Measurements from ENCODE around the gene TGM1. TPM values are rescaled to one million over a fixed set of nuclear protein-coding genes. Genes with fewer than 3 reads are reported as not detected.
"Not testable (repeated sequence)": the region's sequence is repeated elsewhere in the genome, so short reads cannot be mapped to it uniquely, and the experiment has no call there.

The TGM1 gene
- total RNA-seq, 1 experiment from 2014 or later: 1.3 TPM

DNA sequence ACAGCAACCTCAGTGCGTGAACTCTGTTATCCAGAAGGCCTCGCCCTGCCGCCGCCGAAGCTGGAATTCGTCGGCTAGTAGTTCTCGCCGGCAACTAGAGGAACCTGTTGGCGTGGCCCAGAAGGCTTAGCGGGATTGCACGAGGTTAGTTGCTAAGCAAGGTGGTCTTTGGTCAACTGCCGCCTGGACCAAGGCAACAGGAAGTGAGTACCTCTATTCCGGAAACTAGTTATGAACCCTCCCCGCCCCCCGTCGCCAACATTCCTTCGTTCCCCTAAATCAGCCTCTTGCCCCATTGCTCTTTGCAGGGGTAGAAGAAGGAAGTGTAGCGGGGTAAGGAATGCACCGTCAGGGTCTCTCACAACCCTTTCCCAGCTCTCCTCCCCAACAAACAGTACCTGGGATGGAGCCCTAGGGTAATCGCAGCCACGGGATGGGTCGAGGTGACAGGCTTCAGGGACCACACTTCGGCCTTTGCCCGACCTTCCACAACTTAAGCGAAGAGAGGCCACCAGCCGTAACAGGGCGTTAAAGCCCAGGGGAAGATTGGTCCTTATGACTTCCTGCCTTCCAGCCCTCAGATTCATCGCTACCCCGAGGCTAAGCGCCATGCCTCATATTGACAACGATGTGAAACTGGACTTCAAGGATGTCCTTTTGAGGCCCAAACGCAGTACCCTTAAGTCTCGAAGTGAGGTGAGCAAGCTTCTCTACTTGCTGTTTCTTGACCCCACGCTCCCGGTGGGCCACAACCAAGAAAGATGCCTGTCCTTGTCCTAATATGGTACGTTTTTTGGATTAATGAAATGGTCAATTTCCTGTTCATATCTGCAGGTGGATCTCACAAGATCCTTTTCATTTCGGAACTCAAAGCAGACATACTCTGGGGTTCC is 30.1 kb downstream of the TGM1 start, which contains the start of gene GMPR2:
TSS of gene GMPR2 (plus strand) at position 285 of the 893 bp plus-strand sequence. CDS start at position 610, 325 bp downstream.
- Histone ChIP-seq H3K27ac (ENCODE audit: low read length) (peak within 1 kb of the TSS; percentile 73), H3K4me1 (ENCODE audit: low read length) (peaks cover 33% of the 10 kb centered on the region), H4K20me1 (ENCODE audit: insufficient read depth, low read depth, low read length) (peaks cover 3% of the 10 kb centered on the region; the same call in 1 of the 2 replicates), H3K79me2 (ENCODE audit: low read length) (peaks cover 74% of the 10 kb centered on the region), H3K9ac (ENCODE audit: low read length) (peak within 1 kb of the TSS; percentile 82), H3K9me2 (replicated peaks; ENCODE audit: insufficient read depth, low read length) (no peaks in the 10 kb centered on the region), H2AFZ (ENCODE audit: low read length) (peak within 1 kb of the TSS; percentile 84), H3K4me2 (ENCODE audit: low read depth, low read length, poor library complexity, severe bottlenecking) (peak within 1 kb of the TSS; percentile 81), H3K27me3 (ENCODE audit: low read length) (no peaks in the 10 kb centered on the region), H3K36me3 (ENCODE audit: insufficient read depth, low read length) (peaks cover 34% of the 10 kb centered on the region; the same call in 1 of the 2 replicates), H3K9me3 (ENCODE audit: low read length) (no peaks in the 10 kb centered on the region), H3K4me3 (ENCODE audit: low read length) (peak within 1 kb of the TSS; percentile 87)
- peak; percentile 76 for DNase-seq

DNA sequence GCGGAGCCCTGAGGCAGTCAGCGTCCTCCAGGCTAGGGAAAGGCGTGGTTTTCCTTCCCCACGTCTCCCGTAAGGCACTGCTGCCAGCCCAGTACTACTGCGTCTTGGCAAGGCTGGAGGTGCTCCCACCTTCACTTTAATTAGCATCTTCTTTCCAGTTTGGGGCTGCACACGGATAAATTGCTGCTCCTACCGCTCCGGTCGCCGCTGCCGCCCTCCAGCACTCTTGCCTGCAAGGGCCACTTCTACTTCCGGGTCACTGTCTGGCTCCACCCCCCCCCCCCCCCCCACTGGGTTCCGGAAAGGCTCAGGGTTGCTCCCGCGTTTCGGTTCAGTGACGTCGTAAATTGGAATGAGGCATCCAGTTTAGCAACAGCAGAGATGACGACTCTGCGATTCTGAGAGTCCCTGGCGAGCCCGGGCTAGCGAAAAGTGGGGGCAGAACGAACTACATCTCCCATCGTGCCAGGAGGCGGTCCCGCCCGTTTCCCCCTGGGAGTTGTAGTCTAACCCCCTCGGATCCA is 30.8 kb downstream of the TGM1 start, which contains the start of gene NEDD8:
TSS of gene NEDD8 (minus strand) at position 247 of the 524 bp plus-strand sequence. CDS start at position 147, 100 bp downstream.
- DNase-seq: peak; percentile 97

DNA sequence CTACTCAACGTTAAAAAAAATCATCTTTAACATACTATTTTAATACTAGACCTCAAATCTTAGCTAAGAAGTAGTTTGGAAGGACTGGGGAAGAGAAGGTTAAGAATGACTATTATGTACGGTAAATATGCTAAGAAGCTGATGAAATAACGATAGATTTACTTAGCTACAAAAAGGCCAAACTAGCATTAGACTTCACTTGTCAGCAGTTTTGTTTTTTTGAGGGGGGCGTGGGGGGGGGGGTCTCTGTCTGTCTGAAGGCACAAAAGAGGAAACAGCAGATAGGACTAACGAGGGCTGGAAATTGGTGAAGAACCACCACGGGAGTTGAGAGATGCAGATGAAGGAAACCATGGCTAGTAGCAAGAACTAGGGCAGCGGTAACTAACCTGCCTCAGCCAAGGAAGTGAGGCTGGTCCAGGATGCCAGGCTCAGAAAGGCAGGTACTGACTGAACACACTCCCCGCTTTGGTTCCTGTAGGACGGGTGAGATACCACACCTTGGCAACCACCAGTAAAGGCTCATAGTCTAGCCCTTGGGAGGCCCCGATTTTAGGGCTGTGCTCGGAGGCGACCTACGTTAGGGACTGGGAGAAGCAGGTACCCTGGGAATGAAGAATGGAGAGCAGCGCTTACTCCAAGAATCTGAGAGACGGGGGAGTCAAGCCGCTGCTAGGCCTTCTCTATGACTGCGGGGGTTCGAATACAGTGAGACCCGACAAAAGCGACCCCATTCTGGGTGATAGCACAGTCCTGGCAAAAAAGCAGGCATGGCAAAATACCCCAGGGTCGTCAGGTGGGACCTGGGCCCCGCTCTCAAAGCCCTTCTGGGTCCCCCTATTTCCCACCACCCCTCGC is 31.5 kb downstream of the TGM1 start:
- Histone ChIP-seq H3K9ac (ENCODE audit: low read length) (peak overlapping the region; percentile 82), H4K20me1 (ENCODE audit: insufficient read depth, low read depth, low read length) (peaks cover 3% of the 10 kb centered on the region; the same call in 1 of the 2 replicates), H3K27me3 (ENCODE audit: low read length) (no peaks in the 10 kb centered on the region), H3K9me3 (ENCODE audit: low read length) (no peaks in the 10 kb centered on the region), H3K79me2 (ENCODE audit: low read length) (peaks cover 88% of the 10 kb centered on the region), H3K9me2 (replicated peaks; ENCODE audit: insufficient read depth, low read length) (no peaks in the 10 kb centered on the region), H3K27ac (ENCODE audit: low read length) (peak overlapping the region; percentile 73; the same call in 1 of the 2 replicates), H3K4me2 (ENCODE audit: low read depth, low read length, poor library complexity, severe bottlenecking) (peak overlapping the region; percentile 81), H3K4me1 (ENCODE audit: low read length) (peaks cover 33% of the 10 kb centered on the region), H3K4me3 (ENCODE audit: low read length) (peak overlapping the region; percentile 87), H2AFZ (ENCODE audit: low read length) (peak overlapping the region; percentile 84; the same call in 1 of the 2 replicates), H3K36me3 (ENCODE audit: insufficient read depth, low read length) (peaks cover 26% of the 10 kb centered on the region; the same call in 1 of the 2 replicates)
- peak; percentile 70 for DNase-seq

More for the DNA sequence above, 30.8 kb downstream of the TGM1 start, which contains the start of gene NEDD8:
- H3K79me2 ChIP-seq (ENCODE audit: low read length): peaks cover 81% of the 10 kb centered on the region
- peak within 1 kb of the TSS; percentile 84 for H2AFZ ChIP-seq (ENCODE audit: low read length)
- H3K27ac ChIP-seq (ENCODE audit: low read length): peak within 1 kb of the TSS; percentile 73
- peaks cover 3% of the 10 kb centered on the region; the same call in 1 of the 2 replicates for H4K20me1 ChIP-seq (ENCODE audit: insufficient read depth, low read depth, low read length)
- no peaks in the 10 kb centered on the region for H3K9me2 ChIP-seq (replicated peaks; ENCODE audit: insufficient read depth, low read length)
- H3K4me1 ChIP-seq (ENCODE audit: low read length): peaks cover 33% of the 10 kb centered on the region
- peak within 1 kb of the TSS; percentile 82 for H3K9ac ChIP-seq (ENCODE audit: low read length)
- H3K9me3 ChIP-seq (ENCODE audit: low read length): no peaks in the 10 kb centered on the region
- peak within 1 kb of the TSS; percentile 87 for H3K4me3 ChIP-seq (ENCODE audit: low read length)
- peaks cover 30% of the 10 kb centered on the region; the same call in 1 of the 2 replicates for H3K36me3 ChIP-seq (ENCODE audit: insufficient read depth, low read length)
- H3K4me2 ChIP-seq (ENCODE audit: low read depth, low read length, poor library complexity, severe bottlenecking): peak within 1 kb of the TSS; percentile 81
- no peaks in the 10 kb centered on the region for H3K27me3 ChIP-seq (ENCODE audit: low read length)

DNA sequence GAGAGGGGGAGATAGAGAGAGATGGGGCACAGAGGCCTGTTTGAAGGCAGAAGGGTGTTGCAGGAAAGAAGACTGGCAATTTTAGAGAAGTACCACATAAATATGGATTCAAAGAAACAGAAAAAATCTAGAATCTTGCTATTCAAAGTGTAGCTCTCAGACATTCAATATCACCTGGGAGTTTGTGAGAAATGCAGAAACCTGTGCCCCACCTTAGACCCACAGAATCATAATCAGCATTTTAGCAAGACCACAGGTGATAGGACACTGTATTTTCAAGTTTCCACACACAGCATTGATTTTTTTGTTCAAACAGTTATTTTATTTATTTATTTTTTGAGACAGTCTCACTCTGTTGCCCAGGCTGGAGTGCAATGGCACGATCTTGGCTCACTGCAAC is 34.1 kb downstream of the TGM1 start:
- H3K9me3 ChIP-seq (ENCODE audit: low read length): no peaks in the 10 kb centered on the region
- peaks cover 3% of the 10 kb centered on the region; the same call in 1 of the 2 replicates for H4K20me1 ChIP-seq (ENCODE audit: insufficient read depth, low read depth, low read length)
- no peak overlapping the region for H3K27ac ChIP-seq (ENCODE audit: low read length)
- H3K27me3 ChIP-seq (ENCODE audit: low read length): no peaks in the 10 kb centered on the region
- no peak for DNase-seq
- no peaks in the 10 kb centered on the region for H3K9me2 ChIP-seq (replicated peaks; ENCODE audit: insufficient read depth, low read length)
- H3K79me2 ChIP-seq (ENCODE audit: low read length): peaks cover 91% of the 10 kb centered on the region
- H3K4me3 ChIP-seq (ENCODE audit: low read length): no peak overlapping the region
- H3K4me1 ChIP-seq (ENCODE audit: low read length): peaks cover 16% of the 10 kb centered on the region
- H3K4me2 ChIP-seq (ENCODE audit: low read depth, low read length, poor library complexity, severe bottlenecking): no peak overlapping the region
- peaks cover 7% of the 10 kb centered on the region; the same call in 1 of the 2 replicates for H3K36me3 ChIP-seq (ENCODE audit: insufficient read depth, low read length)
- no peak overlapping the region for H2AFZ ChIP-seq (ENCODE audit: low read length)
- H3K9ac ChIP-seq (ENCODE audit: low read length): no peak overlapping the region

DNA sequence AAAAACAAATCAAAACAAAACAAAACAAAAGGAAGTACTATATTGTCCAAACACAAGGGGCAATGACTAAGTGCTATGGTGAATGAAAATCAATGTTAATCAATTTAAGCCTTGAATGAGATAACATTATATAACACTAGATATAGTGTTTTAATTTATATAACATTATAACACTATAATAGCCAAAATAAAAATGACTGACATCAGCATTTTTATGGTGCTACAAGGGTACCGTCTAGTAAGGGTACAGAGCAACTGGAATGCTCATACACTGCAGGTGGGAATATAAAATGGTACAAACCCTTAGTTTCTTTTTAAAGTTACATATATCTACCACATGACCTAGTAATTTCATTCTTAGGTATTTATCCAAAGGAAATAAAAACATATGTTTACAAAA is 36.5 kb downstream of the TGM1 start:
- peaks cover 94% of the 10 kb centered on the region for H3K79me2 ChIP-seq (ENCODE audit: low read length)
- no peak overlapping the region for H3K4me3 ChIP-seq (ENCODE audit: low read length)

DNA sequence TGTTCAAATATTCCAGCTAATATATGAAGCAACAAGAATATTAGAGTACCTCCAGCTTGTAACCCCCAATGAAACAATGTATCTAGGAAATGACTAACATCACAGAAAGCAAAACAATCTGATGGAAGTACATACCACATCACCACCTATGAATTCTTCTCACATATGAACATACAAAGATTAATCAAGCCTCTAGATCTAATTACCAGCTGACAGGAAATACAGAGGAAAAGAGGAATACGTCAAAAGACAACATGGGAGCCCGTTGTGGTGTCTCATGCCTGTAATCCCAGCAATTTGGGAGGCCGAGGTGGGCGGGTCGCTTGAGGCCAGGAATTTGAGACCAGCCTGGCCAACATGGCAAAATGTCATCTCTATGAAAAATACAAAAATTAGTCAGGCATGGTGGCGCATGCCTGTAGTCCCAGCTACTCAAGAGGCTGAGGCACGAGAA is 38.3 kb downstream of the TGM1 start:
- H3K27ac ChIP-seq (ENCODE audit: low read length): no peak overlapping the region
- H3K36me3 ChIP-seq (ENCODE audit: insufficient read depth, low read length): peaks cover 7% of the 10 kb centered on the region; the same call in 1 of the 2 replicates
- H3K9me3 ChIP-seq (ENCODE audit: low read length): no peaks in the 10 kb centered on the region
- H3K4me2 ChIP-seq (ENCODE audit: low read depth, low read length, poor library complexity, severe bottlenecking): no peak overlapping the region
- H3K9ac ChIP-seq (ENCODE audit: low read length): no peak overlapping the region
- H4K20me1 ChIP-seq (ENCODE audit: insufficient read depth, low read depth, low read length): no peaks in the 10 kb centered on the region
- no peak for DNase-seq
- H3K27me3 ChIP-seq (ENCODE audit: low read length): no peaks in the 10 kb centered on the region
- no peak overlapping the region for H2AFZ ChIP-seq (ENCODE audit: low read length)
- H3K9me2 ChIP-seq (replicated peaks; ENCODE audit: insufficient read depth, low read length): no peaks in the 10 kb centered on the region
- H3K4me3 ChIP-seq (ENCODE audit: low read length): no peak overlapping the region
- no peaks in the 10 kb centered on the region for H3K4me1 ChIP-seq (ENCODE audit: low read length)
- H3K79me2 ChIP-seq (ENCODE audit: low read length): peaks cover 96% of the 10 kb centered on the region

More for the DNA sequence above, 36.5 kb downstream of the TGM1 start:
- H3K9ac ChIP-seq (ENCODE audit: low read length): no peak overlapping the region
- H3K4me2 ChIP-seq (ENCODE audit: low read depth, low read length, poor library complexity, severe bottlenecking): no peak overlapping the region
- no peaks in the 10 kb centered on the region for H3K9me2 ChIP-seq (replicated peaks; ENCODE audit: insufficient read depth, low read length)
- H3K4me1 ChIP-seq (ENCODE audit: low read length): peaks cover 8% of the 10 kb centered on the region
- H2AFZ ChIP-seq (ENCODE audit: low read length): no peak overlapping the region
- H3K36me3 ChIP-seq (ENCODE audit: insufficient read depth, low read length): peaks cover 7% of the 10 kb centered on the region; the same call in 1 of the 2 replicates
- no peaks in the 10 kb centered on the region for H3K9me3 ChIP-seq (ENCODE audit: low read length)
- DNase-seq: no peak
- no peaks in the 10 kb centered on the region for H3K27me3 ChIP-seq (ENCODE audit: low read length)
- H4K20me1 ChIP-seq (ENCODE audit: insufficient read depth, low read depth, low read length): peaks cover under 1% of the 10 kb centered on the region; the same call in 1 of the 2 replicates
- no peak overlapping the region for H3K27ac ChIP-seq (ENCODE audit: low read length)

DNA sequence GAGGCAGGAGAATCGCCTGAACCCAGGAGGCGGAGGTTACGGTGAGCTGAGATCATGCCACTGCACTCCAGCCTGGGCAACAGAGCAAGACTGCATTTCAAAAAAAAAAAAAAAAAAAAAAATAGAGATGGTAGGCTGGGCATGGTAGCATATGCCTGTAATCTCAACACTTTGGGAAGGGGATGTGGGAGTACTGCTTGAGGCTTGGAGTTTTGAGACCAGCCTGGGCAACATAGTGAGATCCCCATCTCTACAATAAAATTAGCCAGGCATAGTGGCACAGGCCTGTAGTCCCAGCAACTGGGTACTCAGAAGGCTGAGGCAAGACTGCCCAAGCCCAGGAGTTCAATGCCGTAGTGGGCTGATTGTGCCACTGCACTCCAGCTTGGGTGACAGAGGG is 40.0 kb downstream of the TGM1 start:
- H3K27ac ChIP-seq (ENCODE audit: low read length); H3K4me1 ChIP-seq (ENCODE audit: low read length); H4K20me1 ChIP-seq (ENCODE audit: insufficient read depth, low read depth, low read length); H3K4me3 ChIP-seq (ENCODE audit: low read length); H2AFZ ChIP-seq (ENCODE audit: low read length); H3K27me3 ChIP-seq (ENCODE audit: low read length); H3K9me3 ChIP-seq (ENCODE audit: low read length); H3K4me2 ChIP-seq (ENCODE audit: low read depth, low read length, poor library complexity, severe bottlenecking); H3K9ac ChIP-seq (ENCODE audit: low read length); H3K9me2 ChIP-seq (replicated peaks; ENCODE audit: insufficient read depth, low read length); H3K36me3 ChIP-seq (ENCODE audit: insufficient read depth, low read length); DNase-seq: not testable (repeated sequence)
- H3K79me2 ChIP-seq (ENCODE audit: low read length): peaks cover 87% of the 10 kb centered on the region
